HG03159 (cell line): ENCODE measurements around the gene CALD1.
A peak's percentile ranks its signal among the peaks of the same experiment; 100 is the strongest.

Source experiments
- ATAC-seq: cut with Tn5 transposase; IDR thresholded peaks from one replicate; pipeline ENCODE4 v1.9.1; 2021; ENCODE audit warnings: mild to moderate bottlenecking, moderate library complexity; ENCODE audit not compliant: unreplicated experiment

The CALD1 gene

DNA sequence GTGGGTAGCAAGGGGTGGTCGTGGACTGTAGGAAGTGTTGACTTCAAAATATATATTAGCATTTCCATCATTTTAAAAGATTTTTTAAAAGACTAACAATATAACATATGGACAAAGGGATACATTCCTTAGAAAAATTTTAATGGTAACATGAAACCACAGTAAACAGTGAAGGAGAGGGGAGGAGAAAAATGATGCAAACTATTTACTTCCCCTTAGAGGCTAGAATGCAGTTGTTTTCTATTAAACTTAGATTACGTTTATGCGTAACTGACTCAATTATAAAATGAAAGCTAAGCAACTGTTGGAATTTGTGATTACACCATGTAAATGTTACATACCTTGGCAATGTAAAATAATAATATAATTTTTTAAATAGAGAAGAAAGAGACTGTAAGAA is 41.3 kb downstream of the CALD1 start:
- no peak for ATAC-seq

DNA sequence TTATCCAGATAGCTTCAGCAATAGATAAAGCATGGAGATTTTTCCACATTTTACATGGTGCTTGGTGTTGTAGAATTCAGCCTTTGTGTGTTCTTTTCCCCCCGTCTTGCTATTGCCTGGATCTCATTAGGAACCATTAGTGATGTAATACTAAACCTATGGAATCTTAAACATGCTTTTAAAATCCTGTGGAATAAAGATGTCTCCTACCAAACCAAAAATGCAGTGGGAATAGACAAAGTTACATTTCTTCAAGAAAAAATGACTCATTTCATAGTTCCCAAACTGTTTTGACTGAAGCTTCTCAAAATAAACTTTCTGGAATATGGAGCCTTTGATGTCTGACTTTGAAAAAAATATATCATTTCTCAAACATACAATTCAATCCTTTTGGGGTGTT is 44.0 kb downstream of the CALD1 start:
- ATAC-seq, result no peak

DNA sequence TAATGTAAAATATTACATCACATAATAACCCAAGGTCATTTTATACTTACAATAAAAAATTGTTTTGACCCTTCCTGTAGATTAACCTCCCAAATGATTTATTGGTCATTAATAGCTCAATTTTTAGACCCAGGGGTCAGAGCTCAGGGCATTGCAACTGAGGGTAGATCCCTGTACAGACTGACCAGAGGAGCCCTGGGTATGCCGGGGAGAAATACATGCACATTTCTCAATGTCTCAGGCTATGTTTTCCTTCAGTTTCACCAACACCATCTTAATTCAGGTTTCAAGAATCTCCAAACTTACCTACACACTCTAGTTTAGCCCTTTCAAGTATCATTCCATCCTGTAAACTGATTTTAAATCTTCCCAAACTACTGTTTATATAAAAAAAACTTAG is 46.2 kb downstream of the CALD1 start:
- ATAC-seq, result no peak

DNA sequence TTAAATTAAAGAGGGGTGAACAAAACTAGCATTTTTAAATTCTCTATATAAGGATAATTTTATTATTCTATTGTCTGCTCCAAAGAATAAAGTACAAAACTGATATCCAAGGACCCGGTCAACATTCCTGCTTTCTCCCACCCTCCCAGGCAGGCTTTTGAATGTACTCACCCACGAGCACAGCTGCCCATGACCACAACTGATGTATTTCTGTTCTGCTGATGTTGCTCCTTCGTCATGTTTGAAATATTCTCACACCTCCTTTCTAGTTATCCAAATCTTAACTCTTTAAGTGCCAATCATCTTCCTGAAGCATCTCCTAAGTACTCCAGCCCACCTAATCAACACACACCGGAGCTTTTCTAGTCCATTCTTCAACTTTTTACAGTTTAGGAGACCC is 46.7 kb downstream of the CALD1 start:
- ATAC-seq, result no peak

DNA sequence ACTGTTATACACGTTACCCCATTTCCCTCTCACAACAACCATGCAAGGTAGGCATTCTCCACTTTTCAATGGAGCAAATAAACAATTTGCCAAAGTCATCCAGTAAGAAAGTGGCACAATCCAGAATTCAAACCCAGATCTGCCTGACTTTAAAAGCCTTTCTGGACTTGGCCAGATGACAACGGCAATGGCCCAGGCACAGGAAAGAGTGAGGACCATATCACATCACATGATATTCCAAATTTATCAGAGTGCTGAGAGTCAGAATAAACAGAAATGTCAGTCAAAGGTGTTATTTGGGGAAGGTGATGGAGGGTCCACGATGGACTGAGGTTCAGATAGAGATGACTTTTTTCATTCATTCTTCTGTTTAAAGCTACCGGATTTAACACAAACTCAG is 48.0 kb downstream of the CALD1 start:
- ATAC-seq, result no peak

DNA sequence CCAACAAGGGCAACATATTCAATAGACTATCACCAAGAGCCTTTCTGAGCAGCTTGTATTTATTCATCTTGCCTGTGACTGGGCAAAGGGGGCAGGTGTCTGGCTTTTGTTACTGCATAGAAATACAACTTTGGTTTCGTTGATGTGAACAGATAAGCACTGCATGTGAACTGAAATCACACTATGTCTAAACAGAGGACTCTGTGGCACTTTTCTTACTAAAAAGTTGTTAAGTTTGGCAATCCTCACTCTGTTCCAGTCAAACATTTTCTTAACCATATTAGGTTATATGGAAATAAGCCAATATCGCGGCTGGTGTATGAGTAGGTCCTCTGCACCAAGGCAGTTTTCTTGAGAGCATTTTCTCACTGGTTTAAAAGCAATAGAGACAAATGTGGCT is 48.5 kb downstream of the CALD1 start:
- no peak for ATAC-seq

DNA sequence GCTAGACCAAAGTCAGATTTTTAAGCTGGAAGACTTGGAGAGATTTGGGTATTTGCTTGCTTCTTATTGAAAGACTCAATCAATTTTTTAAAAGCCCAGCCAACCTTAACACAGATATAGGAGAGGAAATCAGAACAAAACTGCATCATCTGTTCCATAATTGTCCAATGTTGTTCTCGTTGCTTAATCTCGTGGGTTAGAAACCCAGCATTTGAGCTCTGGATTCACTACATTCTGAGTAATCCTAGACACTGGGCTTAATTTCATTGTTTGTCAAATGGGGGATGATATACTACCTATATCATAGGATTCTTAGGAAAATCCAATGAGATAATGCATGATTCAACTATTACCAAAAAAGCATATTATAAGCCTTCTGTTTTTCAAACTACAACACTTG is 48.9 kb downstream of the CALD1 start:
- no peak for ATAC-seq

DNA sequence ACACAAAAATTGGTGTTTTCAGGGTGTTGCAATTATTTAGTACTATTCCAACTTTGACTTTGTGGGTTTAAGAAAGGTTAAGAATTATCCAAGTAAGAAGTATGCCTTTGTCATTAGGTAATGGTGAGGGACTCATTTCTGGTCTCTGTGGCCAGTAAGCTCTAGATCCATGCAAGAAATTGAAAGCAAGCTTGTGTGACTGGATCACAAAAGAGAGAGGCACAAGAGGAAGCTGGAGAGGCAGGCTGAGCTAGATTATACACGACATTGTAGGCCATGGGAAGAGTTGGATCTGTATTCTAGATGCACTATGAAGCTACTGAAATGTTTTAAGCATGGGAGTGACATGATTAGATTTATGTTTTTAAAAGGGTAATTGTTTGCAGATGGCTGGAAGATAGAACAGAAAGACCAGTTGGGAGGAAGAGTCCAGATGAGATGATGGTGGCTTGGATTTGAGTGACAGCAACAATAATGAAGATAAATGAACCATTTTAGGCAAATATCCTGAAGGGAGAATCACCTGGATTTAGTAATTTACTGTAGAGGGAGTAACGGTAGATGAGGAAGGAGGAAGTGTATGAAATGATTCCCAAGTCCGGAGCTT is 50.0 kb downstream of the CALD1 start:
- no peak for ATAC-seq

DNA sequence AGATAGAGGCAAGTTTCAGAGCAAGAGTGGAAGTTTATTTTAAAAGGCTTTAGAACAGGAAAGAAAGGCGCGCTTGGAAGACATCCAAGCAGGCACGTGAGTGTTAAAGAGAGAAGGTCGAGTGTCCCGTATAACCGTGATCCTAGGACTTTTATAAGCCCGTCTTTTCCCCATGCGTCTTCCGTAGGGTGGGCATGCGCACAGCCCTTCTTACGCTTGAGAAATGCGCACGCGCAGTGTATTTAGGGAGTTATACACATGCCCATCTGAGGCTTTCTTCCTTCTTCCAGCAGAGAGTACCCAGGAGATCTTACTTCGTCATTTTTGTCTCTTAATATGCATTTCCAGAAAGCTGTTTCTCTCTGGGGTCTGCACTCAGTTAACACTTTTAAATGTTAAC is 52.4 kb downstream of the CALD1 start:
- no peak for ATAC-seq

DNA sequence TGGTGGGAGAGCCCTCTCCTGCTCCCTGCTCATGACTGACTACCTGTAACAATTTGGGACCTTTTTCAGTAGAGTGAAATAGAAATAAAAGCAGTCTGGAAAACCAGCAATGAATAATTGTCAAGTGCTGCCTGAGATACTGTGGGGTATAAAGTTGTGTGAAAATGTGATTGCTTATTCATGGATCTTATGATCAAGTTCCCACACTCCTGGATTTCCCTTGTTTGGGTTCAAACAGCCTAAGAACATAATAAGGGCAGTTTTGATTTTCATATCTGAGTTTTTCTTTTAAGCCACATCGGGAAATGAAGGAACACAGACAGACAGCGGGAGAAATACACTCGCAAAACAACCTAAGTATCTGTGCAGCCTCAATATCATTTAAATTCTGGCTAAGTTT is 52.9 kb downstream of the CALD1 start:
- ATAC-seq, result no peak

DNA sequence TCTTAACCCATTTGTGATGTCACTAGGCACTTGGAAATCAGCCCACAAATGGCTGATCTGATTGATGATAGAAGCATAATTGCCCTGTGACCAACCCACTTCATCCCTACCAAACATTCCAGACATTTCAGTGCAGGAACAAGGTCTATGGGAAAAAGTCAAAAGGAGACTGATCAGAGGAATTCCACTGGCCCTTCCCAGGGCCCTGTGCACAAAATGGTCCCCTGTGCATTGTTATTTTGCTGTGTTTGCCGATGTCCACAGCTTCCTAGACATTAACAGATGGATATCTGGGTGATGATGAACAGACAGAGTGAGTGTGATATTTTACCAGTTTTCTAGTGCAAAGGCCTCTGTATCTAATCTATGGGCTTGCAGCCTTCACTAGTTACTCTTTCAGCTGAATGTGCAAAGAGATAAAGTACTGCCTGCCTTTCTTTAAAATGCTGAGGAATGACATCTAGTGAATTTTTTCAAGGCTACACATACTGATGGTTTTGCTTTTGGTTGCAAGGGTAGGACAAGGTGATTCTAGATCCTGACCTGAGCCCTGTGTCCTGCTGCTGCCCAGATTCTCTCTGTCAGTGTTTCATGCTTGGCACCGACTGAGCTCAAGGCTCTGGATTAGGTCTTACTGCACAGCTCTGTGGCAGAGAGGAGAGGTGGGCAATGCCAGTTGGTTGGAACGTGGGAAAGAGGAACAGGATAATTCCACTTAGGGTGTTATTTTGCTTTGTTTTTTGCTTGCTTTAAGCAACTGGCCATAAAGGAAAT is 55.4 kb downstream of the CALD1 start:
- ATAC-seq, result no peak

DNA sequence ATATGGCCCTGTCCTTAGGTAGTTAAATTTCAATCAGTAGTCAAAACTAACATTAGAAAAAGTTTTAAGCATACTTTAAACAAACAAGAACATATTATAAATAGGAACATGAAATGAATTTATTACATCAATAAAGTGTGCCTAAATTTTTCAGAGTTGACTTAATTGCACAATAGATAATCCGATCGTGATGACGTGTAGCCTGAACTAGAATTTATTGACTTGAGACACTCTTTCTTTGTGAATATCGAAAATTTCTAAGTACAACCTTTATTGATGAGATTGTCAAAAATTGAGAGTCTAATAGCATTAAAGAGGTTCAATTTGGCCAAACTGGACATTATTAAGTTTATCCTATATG is 56.0 kb downstream of the CALD1 start:
- no peak for ATAC-seq

DNA sequence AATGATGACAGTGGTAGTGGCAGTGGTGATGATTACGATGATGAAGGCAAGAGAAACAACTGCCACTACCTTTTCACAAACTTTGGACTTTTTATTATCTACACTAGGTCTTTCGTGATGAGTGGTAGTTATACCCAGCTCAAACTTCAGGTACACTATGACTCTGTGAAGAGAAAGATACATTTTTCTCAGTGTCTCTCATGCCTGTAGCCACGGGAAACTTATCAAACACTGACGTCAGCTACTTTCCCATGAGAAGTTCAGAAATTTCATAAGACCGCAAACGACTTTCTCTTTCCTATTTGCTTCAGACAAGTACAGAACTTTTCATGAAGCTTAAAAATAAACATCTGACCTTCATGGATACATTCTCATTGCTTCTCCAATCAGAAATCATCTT is 57.0 kb downstream of the CALD1 start:
- ATAC-seq, result no peak

DNA sequence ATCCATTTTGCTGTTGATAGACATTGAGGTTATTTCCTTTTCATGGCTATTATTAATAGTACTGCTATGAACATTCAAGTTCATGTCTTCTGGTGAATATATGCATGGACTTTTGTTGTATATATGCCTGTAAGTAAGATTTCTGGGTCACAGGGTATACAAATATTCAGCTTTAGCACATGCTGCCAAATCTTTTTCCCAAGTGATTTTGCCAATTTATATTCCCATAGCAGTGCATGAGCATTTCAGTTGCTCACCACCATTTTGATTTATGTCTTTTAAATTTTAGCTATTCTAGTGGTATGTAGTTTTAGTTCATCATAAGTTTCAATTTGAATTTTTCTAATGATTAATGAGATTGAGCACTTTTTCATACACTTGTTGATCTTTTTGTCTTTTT is 59.9 kb downstream of the CALD1 start:
- no peak for ATAC-seq

DNA sequence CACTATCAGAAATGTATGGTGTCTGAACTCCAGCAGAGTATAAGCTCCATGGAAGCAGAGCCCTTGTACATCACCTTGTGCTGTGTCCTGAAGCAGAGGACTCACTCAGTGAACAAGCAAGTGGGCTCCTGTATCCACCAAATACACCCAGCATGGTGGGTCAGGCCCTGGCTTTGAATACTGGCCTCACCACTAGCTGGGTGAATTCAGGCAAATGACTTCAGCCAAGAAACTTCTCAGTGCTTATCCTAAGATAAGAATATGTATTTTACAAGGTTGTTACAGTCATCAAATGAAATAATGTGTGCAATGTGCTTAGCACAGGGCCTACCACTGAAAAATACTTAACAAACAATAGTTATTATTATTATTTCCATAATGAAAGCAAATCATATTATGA is 62.6 kb downstream of the CALD1 start:
- no peak for ATAC-seq

DNA sequence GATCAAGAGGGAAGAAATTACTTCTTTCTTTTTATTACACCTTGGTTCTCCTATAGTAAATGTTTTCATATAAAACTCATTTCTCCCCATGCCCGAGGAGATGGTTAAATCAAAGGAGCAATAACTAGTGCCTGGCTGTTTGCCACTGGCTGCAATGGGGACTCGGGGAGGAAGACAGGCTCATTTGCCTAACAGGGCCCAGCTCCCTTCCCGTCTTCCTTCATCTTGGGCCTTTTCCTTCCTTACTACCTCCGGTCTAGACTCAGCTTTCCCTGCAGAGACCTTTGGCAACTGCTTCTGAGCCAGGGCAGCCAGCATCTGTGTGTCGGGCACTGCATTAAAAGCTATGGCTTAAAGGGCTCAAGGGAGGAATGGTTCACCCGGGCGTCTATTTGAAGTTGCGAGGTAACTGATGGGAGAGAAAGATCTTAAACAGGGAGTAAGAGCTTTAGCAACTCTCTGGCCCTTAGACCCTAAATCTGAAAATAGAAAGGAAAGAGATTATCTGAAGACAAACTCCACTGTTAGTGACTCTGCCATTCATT is 63.5 kb downstream of the CALD1 start:
- no peak for ATAC-seq

DNA sequence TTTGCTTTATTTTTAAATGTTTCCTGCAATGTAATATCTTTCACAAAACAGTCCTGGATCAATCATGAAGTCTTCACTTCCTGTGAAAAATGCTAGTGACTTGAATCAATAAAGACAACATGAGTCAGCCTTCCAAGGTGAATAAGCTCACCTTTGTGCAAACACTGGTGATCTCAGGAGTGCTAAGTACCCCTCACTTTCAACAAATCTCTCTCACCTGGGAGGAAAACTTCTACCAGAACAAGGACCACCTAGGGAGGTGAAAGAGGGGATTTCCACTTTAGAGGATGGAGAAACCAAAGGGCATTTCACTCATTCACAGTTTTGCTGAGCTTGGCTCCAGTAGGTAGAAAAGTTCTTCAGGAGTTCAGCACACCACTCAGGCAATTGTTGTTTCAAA is 64.8 kb downstream of the CALD1 start:
- ATAC-seq, result no peak

DNA sequence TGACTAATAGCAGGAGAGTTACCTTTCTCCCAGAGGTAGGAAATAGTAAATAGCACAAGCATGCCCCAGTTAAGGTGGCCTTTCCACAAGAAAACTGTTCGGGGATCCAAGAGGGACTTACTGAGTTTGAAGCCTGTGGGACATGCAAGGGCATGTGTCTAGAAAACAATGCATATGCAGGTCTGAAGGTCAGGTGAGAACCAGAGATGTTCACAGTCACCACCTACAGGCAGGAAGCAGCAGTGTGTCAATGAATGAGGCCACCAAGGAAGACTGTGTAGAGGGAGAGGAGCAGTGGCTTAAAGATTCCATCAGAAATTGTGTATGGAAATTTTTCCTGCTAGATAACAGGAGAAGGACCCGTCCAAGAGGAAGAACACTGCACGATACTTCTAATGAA is 66.0 kb downstream of the CALD1 start:
- ATAC-seq, result peak; percentile 64

DNA sequence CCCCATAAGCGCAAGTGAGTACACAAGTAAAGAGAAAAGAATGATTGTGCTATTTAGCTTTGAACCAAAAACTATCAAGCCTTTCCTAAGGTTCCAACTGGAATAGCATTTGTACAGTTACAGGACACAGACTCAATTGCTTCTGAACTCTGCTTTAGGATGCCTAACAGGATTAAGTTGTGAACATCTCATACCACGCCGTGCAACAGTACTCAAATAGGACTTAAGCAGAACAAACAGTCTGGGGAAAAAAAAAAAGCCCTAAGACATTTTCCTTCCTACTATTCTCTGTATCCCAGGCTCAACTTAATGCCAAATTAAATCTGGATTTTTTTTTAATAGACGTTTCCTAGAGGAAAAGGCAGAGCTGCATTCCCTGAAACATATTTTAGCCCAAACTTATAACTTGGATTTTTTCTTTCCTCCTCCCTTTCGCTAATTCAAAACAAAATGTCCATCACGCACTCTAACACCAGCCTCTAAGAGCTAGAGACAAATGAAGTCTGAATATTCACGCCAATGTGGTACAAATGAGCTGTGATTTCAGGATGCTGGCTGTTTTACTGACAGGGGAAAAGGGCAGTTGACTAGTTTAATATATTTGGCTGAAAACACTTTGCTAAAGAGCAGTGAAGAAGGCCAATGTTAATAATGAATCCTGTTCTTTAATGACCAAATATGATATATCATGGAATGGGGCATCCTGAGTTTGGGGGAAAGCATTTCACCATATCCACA is 68.6 kb downstream of the CALD1 start:
- ATAC-seq, result no peak

DNA sequence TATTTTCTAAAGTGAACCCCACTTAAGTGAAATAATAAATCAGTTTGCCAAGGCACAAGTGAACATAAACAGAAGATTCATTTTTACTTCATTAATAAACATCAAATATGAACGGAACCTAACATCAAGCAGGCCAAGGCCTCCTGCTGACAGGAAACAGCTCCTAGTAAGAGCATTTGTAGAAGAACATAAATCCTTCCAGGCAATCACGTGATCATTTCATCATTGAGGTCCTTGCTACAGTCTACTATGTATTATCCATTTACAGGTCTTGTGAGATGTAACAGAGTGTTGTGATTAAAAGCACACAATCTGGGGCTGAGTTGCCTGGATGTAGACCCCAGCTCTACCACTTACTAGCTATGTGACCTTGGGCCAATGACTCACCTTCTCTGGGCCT is 70.6 kb downstream of the CALD1 start:
- ATAC-seq, result no peak

DNA sequence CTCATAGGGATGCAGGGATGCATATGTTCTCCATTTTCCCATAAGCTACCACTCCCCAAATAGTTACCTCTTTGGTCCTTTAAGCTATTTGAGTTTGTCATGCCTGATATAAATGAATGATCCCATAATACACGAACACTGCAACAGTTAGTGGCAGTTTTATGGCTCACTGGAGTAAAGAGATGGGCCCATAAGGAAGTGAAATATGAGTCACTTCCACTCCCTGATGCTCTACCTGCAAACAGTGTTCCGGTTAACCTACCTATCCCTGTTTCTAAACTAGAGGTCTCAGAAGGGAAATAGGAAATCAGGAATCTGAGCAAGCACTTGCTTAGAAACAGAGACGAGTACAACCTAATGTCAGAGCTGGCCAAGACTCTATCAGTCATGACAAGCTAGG is 71.7 kb downstream of the CALD1 start:
- no peak for ATAC-seq

DNA sequence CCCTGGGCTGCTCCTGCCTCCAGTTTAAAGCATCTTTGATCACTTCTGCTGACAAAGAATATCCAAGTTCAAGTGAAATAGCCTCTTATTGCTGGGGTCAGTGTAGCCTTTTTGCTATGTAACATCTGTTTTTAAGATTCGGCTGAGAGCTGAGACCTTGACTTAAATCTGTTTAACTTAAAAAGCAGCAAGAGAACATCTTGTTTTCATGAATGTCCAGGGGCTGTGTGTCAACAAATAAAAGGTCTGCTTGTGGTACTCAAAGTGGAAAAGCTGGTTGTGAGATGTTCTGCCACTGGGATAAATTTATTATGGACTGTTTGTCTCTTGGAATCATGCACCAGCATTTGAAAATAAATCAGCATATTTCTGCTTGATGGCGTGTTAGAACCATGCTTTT is 73.2 kb downstream of the CALD1 start:
- ATAC-seq, result no peak
